ENCODE results near the gene PRR16. TPM values are rescaled to one million over a fixed set of nuclear protein-coding genes. Genes with fewer than 3 reads are reported as not detected.

Gene PRR16
- total and polyA plus RNA-seq, 8 donors = 4.9 to 13.4 (median 11.4) TPM

DNA sequence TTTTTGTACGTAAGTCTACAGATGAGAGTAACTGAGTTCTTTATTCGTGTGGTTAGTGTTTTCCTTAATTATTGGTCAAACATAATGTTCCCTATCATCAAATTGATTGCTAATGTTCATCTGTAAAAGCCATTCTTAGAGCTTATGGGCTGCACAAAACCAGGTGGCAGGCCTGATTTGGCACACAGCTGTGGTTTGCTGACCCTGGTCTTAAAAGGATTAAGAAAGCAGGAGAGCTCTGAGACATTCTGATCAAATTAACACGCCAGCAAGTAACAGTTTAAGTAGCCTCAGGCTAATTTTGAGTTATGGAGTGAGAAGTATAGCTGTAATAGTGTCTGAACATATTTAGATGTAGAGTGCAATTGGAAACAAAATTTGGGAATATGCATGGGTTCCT, 63.2 kb downstream of the PRR16 start:
- H3K27ac ChIP-seq = no peak overlapping the region
- no peaks in the 10 kb centered on the region for H3K9me3 ChIP-seq
- TF ChIP-seq, protein P1, sequence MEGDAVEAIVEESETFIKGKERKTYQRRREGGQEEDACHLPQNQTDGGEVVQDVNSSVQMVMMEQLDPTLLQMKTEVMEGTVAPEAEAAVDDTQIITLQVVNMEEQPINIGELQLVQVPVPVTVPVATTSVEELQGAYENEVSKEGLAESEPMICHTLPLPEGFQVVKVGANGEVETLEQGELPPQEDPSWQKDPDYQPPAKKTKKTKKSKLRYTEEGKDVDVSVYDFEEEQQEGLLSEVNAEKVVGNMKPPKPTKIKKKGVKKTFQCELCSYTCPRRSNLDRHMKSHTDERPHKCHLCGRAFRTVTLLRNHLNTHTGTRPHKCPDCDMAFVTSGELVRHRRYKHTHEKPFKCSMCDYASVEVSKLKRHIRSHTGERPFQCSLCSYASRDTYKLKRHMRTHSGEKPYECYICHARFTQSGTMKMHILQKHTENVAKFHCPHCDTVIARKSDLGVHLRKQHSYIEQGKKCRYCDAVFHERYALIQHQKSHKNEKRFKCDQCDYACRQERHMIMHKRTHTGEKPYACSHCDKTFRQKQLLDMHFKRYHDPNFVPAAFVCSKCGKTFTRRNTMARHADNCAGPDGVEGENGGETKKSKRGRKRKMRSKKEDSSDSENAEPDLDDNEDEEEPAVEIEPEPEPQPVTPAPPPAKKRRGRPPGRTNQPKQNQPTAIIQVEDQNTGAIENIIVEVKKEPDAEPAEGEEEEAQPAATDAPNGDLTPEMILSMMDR (IDR thresholded peaks at IDR 0.05) = no peak
- H3K36me3 ChIP-seq = no peaks in the 10 kb centered on the region
- no peak overlapping the region for H3K4me3 ChIP-seq
- no peaks in the 10 kb centered on the region for H3K4me1 ChIP-seq
- no peak for ATAC-seq
- no peaks in the 10 kb centered on the region for H3K27me3 ChIP-seq
- no peak for DNase-seq
- intact Hi-C loops (cut with DNase I) = no loop called here

DNA sequence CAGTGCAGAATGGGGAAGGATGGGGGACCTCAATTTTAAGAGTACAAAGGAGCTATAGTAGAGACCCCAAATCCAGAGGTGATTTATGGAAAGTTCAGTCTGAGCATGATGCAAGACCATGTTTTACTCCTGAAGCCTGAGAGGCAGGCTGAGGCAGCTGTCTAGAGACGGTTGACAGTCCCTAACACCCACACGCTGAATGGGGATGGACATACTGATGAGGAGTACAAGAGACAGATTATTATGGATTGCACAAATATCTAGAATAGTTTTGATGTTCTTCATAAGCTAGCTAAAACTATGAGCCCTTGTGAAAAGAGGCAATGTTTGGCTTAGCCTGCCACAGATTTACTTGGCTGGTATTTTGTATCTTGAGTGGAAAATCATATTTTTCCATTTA, 64.5 kb downstream of the PRR16 start:
- H3K4me3 ChIP-seq = no peak overlapping the region
- no peak overlapping the region for H3K27ac ChIP-seq
- no peaks in the 10 kb centered on the region for H3K9me3 ChIP-seq
- ATAC-seq (no peak), DNase-seq (no peak)
- no peaks in the 10 kb centered on the region for H3K36me3 ChIP-seq
- TF ChIP-seq, protein P1 (IDR thresholded peaks at IDR 0.05) = no peak
- no peaks in the 10 kb centered on the region for H3K4me1 ChIP-seq
- intact Hi-C loops (cut with DNase I) = no loop called here
- H3K27me3 ChIP-seq = no peaks in the 10 kb centered on the region

DNA sequence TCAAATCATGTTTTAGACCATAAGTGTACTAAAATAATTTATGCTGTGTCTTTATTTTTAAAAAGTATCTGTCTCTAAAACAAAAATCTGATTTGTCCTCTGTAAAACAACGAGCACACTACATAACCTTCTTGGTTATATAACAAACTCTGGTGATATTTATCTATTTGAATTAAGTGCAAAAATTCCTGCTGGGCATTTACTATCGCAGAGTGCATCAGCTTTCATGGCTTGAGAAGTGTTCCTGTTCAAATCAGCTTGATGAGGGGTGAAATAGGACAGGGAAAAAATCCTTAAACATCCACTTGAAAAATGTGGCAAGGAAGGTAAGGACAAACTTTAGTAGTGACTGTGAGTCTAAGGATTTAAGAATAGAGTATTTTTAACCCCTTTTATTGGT, 65.3 kb downstream of the PRR16 start:
- TF ChIP-seq, protein P1 (IDR thresholded peaks at IDR 0.05) = no peak
- H3K4me3 ChIP-seq = no peak overlapping the region
- no peak for ATAC-seq

DNA sequence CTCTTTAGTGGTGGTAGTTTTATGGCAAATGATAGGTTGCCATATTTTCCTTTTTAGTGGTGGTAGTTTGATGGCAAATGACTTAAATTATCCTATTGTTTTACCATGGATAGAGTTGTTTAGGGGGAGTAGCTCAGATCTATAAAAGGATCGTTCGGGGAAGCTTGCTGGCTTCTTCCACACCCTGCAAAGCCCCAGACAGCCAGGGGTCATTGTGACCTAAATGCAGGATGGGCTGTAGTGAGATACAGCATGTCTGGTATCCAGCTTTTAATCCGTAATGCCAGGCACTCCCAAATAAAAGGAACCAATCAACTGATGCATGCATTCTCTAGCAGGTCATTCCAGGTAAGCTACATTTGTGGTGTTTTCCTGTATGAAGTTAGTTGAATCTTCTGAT, 67.1 kb downstream of the PRR16 start:
- ATAC-seq (no peak), DNase-seq (no peak)
- H3K4me1 ChIP-seq = no peaks in the 10 kb centered on the region
- H3K9me3 ChIP-seq = no peaks in the 10 kb centered on the region
- TF ChIP-seq, protein P1 (IDR thresholded peaks at IDR 0.05) = no peak
- intact Hi-C loops (cut with DNase I) = no loop called here
- H3K4me3 ChIP-seq = no peak overlapping the region
- no peaks in the 10 kb centered on the region for H3K36me3 ChIP-seq
- H3K27me3 ChIP-seq = no peaks in the 10 kb centered on the region
- H3K27ac ChIP-seq = no peak overlapping the region

More for the DNA sequence above, 65.3 kb downstream of the PRR16 start:
- DNase-seq = no peak
- Histone ChIP-seq H3K4me1 (no peaks in the 10 kb centered on the region), H3K36me3 (no peaks in the 10 kb centered on the region), H3K27ac (no peak overlapping the region), H3K9me3 (no peaks in the 10 kb centered on the region), H3K27me3 (no peaks in the 10 kb centered on the region)
- intact Hi-C loops (cut with DNase I) = no loop called here

DNA sequence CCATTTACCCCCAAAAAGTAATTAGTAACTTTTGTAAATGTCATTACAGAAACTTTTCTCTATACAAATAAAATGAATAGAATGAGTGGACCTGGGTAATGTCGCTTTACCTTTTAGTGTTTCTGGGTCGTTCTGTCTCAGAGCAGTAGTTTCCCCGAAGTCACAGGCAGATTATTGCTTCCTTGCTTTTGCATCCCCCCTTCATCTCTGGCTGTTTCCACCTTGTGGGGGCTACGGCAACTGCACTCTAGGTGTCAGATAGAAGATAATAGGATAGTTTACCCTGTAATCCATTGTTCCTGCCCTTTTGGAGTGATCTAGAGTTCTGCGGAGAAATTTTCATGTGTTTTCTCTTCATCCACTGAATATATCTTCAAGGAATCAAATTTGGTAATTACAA, 68.7 kb downstream of the PRR16 start:
- DNase-seq (no peak), ATAC-seq (no peak)
- no peaks in the 10 kb centered on the region for H3K36me3 ChIP-seq
- H3K27me3 ChIP-seq = no peaks in the 10 kb centered on the region
- TF ChIP-seq, protein P1 (IDR thresholded peaks at IDR 0.05) = no peak
- no peaks in the 10 kb centered on the region for H3K4me1 ChIP-seq
- H3K27ac ChIP-seq = no peak overlapping the region
- intact Hi-C loops (cut with DNase I) = no loop called here
- H3K4me3 ChIP-seq = no peak overlapping the region
- peaks cover 0 to 2% of the 10 kb centered on the region in 2 donors for H3K9me3 ChIP-seq

Data from left lung (tissue), 10 donors.